ENCODE measurements around the gene PRR16. TPM values are rescaled to one million over a fixed set of nuclear protein-coding genes. Genes with fewer than 3 reads are reported as not detected.

The PRR16 gene
- total RNA-seq, 1 experiment from 2014 or later, result 5.0 TPM

- Histone ChIP-seq H3K9me2 (ENCODE audit: insufficient read depth) (peaks cover 4% of the 10 kb centered on the region; the same call in 1 of the 2 replicates), H3K27me3 (ENCODE audit: insufficient read depth, low read depth) (no peaks in the 10 kb centered on the region), H3K27ac (no peak overlapping the region), H3K4me1 (replicated peaks; ENCODE audit: insufficient read depth) (no peaks in the 10 kb centered on the region), H3K9me3 (ENCODE audit: insufficient read depth, low read depth) (no peaks in the 10 kb centered on the region), H4K20me1 (ENCODE audit: insufficient read depth) (no peaks in the 10 kb centered on the region), H2AFZ (no peak overlapping the region), H3K79me2 (ENCODE audit: low read depth) (no peaks in the 10 kb centered on the region), H3F3A (ENCODE audit: insufficient read depth, low read depth) (no peaks in the 10 kb centered on the region), H3K36me3 (ENCODE audit: low read depth) (no peaks in the 10 kb centered on the region), H3K4me3 (no peak overlapping the region), H3K4me2 (no peak overlapping the region)
- BruUV-seq (replicated peaks), result no TSS peak
- intact Hi-C loops (cut with micrococcal nuclease; ENCODE audit: unreplicated experiment), result no loop called here
- ChIA-PET POLR2A (ENCODE audit: unreplicated experiment) (no interaction called here), CTCF (no interaction called here)
- no peak for TF ChIP-seq EZH2 (IDR thresholded peaks at IDR 0.05; ENCODE audit: low read depth)
- TF ChIP-seq CTCF (conservative IDR thresholded peaks at IDR 0.05), result no peak
- no peak for DNase-seq
Measured at GRCh38 chr5:120703918-120704587, 240.0 kb downstream of the PRR16 start.

GRCh38 chr5:120706877-120707276, 242.8 kb downstream of the PRR16 start:
- Histone ChIP-seq H3K27ac (no peak overlapping the region), H3K4me3 (no peak overlapping the region), H3K4me2 (no peak overlapping the region), H3K27me3 (ENCODE audit: insufficient read depth, low read depth) (no peaks in the 10 kb centered on the region), H2AFZ (no peak overlapping the region), H3K4me1 (replicated peaks; ENCODE audit: insufficient read depth) (no peaks in the 10 kb centered on the region), H4K20me1 (ENCODE audit: insufficient read depth) (no peaks in the 10 kb centered on the region), H3K36me3 (ENCODE audit: low read depth) (no peaks in the 10 kb centered on the region), H3F3A (ENCODE audit: insufficient read depth, low read depth) (no peaks in the 10 kb centered on the region), H3K9me3 (ENCODE audit: insufficient read depth, low read depth) (no peaks in the 10 kb centered on the region), H3K9me2 (ENCODE audit: insufficient read depth) (peaks cover 4% of the 10 kb centered on the region; the same call in 1 of the 2 replicates), H3K79me2 (ENCODE audit: low read depth) (no peaks in the 10 kb centered on the region)
- BruUV-seq (replicated peaks), result no TSS peak
- CTCF ChIA-PET, result no interaction called here
- intact Hi-C loops (cut with micrococcal nuclease; ENCODE audit: unreplicated experiment), result no loop called here
- TF ChIP-seq EZH2 (IDR thresholded peaks at IDR 0.05; ENCODE audit: low read depth) (no peak), CTCF (conservative IDR thresholded peaks at IDR 0.05) (no peak)
- POLR2A ChIA-PET (ENCODE audit: unreplicated experiment), result no interaction called here
- no peak for DNase-seq

- intact Hi-C loops (cut with micrococcal nuclease; ENCODE audit: unreplicated experiment), result no loop called here
- no peak overlapping the region for H3K4me2 ChIP-seq
- H4K20me1 ChIP-seq (ENCODE audit: insufficient read depth), result no peaks in the 10 kb centered on the region
- no peak overlapping the region for H3K27ac ChIP-seq
- H2AFZ ChIP-seq, result no peak overlapping the region
- no peak overlapping the region for H3K4me3 ChIP-seq
- no peaks in the 10 kb centered on the region for H3K4me1 ChIP-seq (replicated peaks; ENCODE audit: insufficient read depth)
- TF ChIP-seq EZH2 (IDR thresholded peaks at IDR 0.05; ENCODE audit: low read depth), result no peak
- TF ChIP-seq CTCF (conservative IDR thresholded peaks at IDR 0.05), result no peak
- no peak for DNase-seq
- ChIA-PET POLR2A (ENCODE audit: unreplicated experiment) (no interaction called here), CTCF (no interaction called here)
- no peaks in the 10 kb centered on the region for H3K27me3 ChIP-seq (ENCODE audit: insufficient read depth, low read depth)
- H3K9me2 ChIP-seq (ENCODE audit: insufficient read depth), result no peaks in the 10 kb centered on the region
- no peaks in the 10 kb centered on the region for H3K79me2 ChIP-seq (ENCODE audit: low read depth)
- BruUV-seq (replicated peaks), result no TSS peak
- no peaks in the 10 kb centered on the region for H3K9me3 ChIP-seq (ENCODE audit: insufficient read depth, low read depth)
- no peaks in the 10 kb centered on the region for H3F3A ChIP-seq (ENCODE audit: insufficient read depth, low read depth)
- no peaks in the 10 kb centered on the region for H3K36me3 ChIP-seq (ENCODE audit: low read depth)
Measured at GRCh38 chr5:120717381-120717780, 253.3 kb downstream of the PRR16 start.
